MCF 10A (cell line): Measurements from ENCODE around the gene TRAK1. TPM values are rescaled to one million over a fixed set of nuclear protein-coding genes. Genes with fewer than 3 reads are reported as not detected.

Experiments used
- BruUV-seq: library from RNA; stranded (reverse); fragments of 400-500 nt; replicated peaks from 2 replicates; lab custom pipeline; 2021; lab: Mats Ljungman, UMichigan
- CTCF ChIA-PET: fragments of 300-600 bp; sonication (Branson Sonifier 250); formaldehyde crosslinking; extraction: SDS; loops from one replicate; lab custom pipeline; 2021; ENCODE audit warnings: antibody characterized with exemption, inconsistent platforms; lab: Yijun Ruan, JAX
- POLR2A ChIA-PET: fragments of 300-600, 350-650 bp; sonication (Branson Sonifier 250); formaldehyde crosslinking; extraction: SDS; loops from one replicate; lab custom pipeline; 2020; ENCODE audit warnings: antibody characterized with exemption, inconsistent platforms; lab: Yijun Ruan, JAX
- DNase-seq: peaks from one replicate; pipeline ENCODE4 v3.0.0-alpha.2; 2018; ENCODE audit not compliant: unreplicated experiment
- H3K27ac Mint-ChIP-seq: one replicate; pipeline ENCODE4 v1.8.0; 2022; ENCODE audit warnings: mild to moderate bottlenecking, low read depth, mixed read lengths; ENCODE audit not compliant: unreplicated experiment
- H3K27me3 Mint-ChIP-seq: one replicate; pipeline ENCODE4 v1.8.0; 2022; ENCODE audit warnings: mixed read lengths; ENCODE audit not compliant: insufficient read depth, unreplicated experiment
- H3K36me3 Mint-ChIP-seq: one replicate; pipeline ENCODE4 v1.8.0; 2022; ENCODE audit warnings: mild to moderate bottlenecking, moderate library complexity, mixed read lengths; ENCODE audit not compliant: insufficient read depth, unreplicated experiment
- H3K4me1 Mint-ChIP-seq: one replicate; pipeline ENCODE4 v1.8.0; 2022; ENCODE audit warnings: mixed read lengths; ENCODE audit not compliant: insufficient read depth, unreplicated experiment
- H3K4me3 Mint-ChIP-seq: one replicate; pipeline ENCODE4 v1.8.0; 2022; ENCODE audit warnings: mild to moderate bottlenecking, moderate library complexity, mixed read lengths; ENCODE audit not compliant: unreplicated experiment
- H3K9me3 Mint-ChIP-seq: one replicate; pipeline ENCODE4 v1.8.0; 2022; ENCODE audit warnings: mixed read lengths; ENCODE audit not compliant: unreplicated experiment
- intact Hi-C: fragments of 100-400 bp; cut with micrococcal nuclease; formaldehyde crosslinking; loops from 2 replicates; pipeline ENCODE4 v1.14.1; 2022
- total RNA-seq: library from RNA; stranded (reverse); gene quantifications from 2 replicates; pipeline ENCODE4 v1.2.3, GENCODE V29; 2022
- TF ChIP-seq, protein P1 (sequence below): fragments of 200-600 bp; IDR thresholded peaks from one replicate; pipeline ENCODE4 v1.8.0; 2022; ENCODE audit warnings: antibody characterized with exemption, mild to moderate bottlenecking; ENCODE audit not compliant: unreplicated experiment

Gene TRAK1
- total RNA-seq, 1 experiment from 2014 or later = 33.2 TPM

DNA sequence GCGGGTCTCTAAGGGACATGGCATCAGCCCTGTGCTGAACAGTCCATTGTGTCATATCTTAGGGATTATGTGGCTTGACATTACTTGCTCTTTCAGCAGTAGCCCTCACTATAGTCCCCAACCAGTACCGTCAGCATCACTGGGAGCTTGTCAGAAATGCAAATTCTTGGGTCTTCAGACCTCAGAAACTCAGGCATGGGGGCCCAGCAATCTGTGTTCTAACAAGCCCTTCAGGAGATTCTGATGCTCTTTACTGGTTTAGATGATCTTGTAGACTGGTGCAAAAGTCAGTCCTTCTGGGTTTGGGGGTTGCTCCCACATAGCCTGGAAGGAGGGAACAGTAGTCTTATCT lies 39.0 kb upstream of the TRAK1 start:
- TF ChIP-seq, protein P1, sequence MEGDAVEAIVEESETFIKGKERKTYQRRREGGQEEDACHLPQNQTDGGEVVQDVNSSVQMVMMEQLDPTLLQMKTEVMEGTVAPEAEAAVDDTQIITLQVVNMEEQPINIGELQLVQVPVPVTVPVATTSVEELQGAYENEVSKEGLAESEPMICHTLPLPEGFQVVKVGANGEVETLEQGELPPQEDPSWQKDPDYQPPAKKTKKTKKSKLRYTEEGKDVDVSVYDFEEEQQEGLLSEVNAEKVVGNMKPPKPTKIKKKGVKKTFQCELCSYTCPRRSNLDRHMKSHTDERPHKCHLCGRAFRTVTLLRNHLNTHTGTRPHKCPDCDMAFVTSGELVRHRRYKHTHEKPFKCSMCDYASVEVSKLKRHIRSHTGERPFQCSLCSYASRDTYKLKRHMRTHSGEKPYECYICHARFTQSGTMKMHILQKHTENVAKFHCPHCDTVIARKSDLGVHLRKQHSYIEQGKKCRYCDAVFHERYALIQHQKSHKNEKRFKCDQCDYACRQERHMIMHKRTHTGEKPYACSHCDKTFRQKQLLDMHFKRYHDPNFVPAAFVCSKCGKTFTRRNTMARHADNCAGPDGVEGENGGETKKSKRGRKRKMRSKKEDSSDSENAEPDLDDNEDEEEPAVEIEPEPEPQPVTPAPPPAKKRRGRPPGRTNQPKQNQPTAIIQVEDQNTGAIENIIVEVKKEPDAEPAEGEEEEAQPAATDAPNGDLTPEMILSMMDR = no peak
- intact Hi-C loops = no loop called here
- Mint-ChIP-seq H3K4me1 (peaks cover 27% of the 10 kb centered on the region), H3K27me3 (no peaks in the 10 kb centered on the region), H3K4me3 (no peak overlapping the region), H3K36me3 (no peaks in the 10 kb centered on the region), H3K9me3 (no peaks in the 10 kb centered on the region), H3K27ac (no peak overlapping the region)
- CTCF ChIA-PET = interaction anchor here (1.1 kb wide), 1 partner anchor 33 kb away, joined by 3 read pairs; no protein-coding TSS in a partner anchor
- BruUV-seq = no TSS peak
- POLR2A ChIA-PET = interaction anchor here (1.0 to 1.9 kb wide), 3 partner anchors 8 to 15 kb away, joined by 4 to 6 read pairs (median 5); no protein-coding TSS in a partner anchor
- DNase-seq = no peak

GRCh38 chr3:42052484-42053351 lies 38.4 kb upstream of the TRAK1 start:
- no peak overlapping the region for H3K27ac Mint-ChIP-seq
- BruUV-seq = no TSS peak
- POLR2A ChIA-PET = interaction anchor here (1.0 to 1.9 kb wide), 3 partner anchors 9 to 16 kb away, joined by 4 to 6 read pairs (median 5); no protein-coding TSS in a partner anchor

GRCh38 chr3:42053476-42053875 lies 37.7 kb upstream of the TRAK1 start:
- no TSS peak for BruUV-seq
- Mint-ChIP-seq H3K9me3 (no peaks in the 10 kb centered on the region), H3K27me3 (no peaks in the 10 kb centered on the region), H3K36me3 (peaks cover 3% of the 10 kb centered on the region), H3K4me3 (no peak overlapping the region), H3K27ac (no peak overlapping the region), H3K4me1 (peaks cover 27% of the 10 kb centered on the region)
- ChIA-PET POLR2A (interaction anchor here (1.5 to 2.1 kb wide), 2 partner anchors 10 to 26 kb away, joined by 5 to 11 read pairs; no protein-coding TSS in a partner anchor), CTCF (interaction anchor here (0.7 kb wide), 1 partner anchor 28 kb away, joined by 3 read pairs; no protein-coding TSS in a partner anchor)
- intact Hi-C loops = no loop called here
- TF ChIP-seq, protein P1 = no peak
- DNase-seq = no peak

More at GRCh38 chr3:42052484-42053351, 38.4 kb upstream of the TRAK1 start:
- TF ChIP-seq, protein P1 = no peak
- intact Hi-C loops = no loop called here
- Mint-ChIP-seq H3K9me3 (no peaks in the 10 kb centered on the region), H3K4me1 (peaks cover 27% of the 10 kb centered on the region), H3K27me3 (no peaks in the 10 kb centered on the region), H3K4me3 (no peak overlapping the region), H3K36me3 (no peaks in the 10 kb centered on the region)
- CTCF ChIA-PET = interaction anchor here (0.6 to 1.1 kb wide), 3 partner anchors 27 to 47 kb away, joined by 3 to 4 read pairs (median 3); no protein-coding TSS in a partner anchor
- DNase-seq = no peak

DNA sequence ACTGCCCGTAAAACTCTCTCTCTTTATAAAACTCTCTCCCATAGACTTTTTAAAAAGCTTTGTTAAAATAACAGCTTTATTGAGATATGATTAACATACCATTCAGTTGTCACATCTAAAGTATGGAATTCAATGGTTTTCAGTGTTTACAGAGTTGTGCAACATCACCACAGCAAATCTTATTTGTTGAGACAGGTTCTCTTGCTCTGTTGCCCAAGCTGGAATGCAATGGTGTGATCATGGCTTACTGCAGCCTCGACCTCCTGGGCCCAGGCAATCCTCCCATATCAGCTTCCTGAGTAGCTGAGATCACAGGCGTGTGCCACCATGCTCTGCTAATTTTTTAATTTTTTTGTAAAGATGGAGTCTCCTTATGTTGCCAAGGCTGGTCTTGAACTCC lies 35.9 kb upstream of the TRAK1 start:
- peaks cover 5% of the 10 kb centered on the region for H3K36me3 Mint-ChIP-seq
- CTCF ChIA-PET = interaction anchor here (0.6 to 1.6 kb wide), 4 partner anchors 10 to 1864 kb away, joined by 3 to 5 read pairs (median 4); no protein-coding TSS in a partner anchor

More for the DNA sequence above, 35.9 kb upstream of the TRAK1 start:
- H3K4me1 Mint-ChIP-seq = peaks cover 34% of the 10 kb centered on the region
- H3K27ac Mint-ChIP-seq = peak overlapping the region; percentile 89
- intact Hi-C loops = no loop called here
- TF ChIP-seq, protein P1 = no peak
- POLR2A ChIA-PET = interaction anchor here (0.6 to 2.1 kb wide), 11 partner anchors 9 to 41 kb away, joined by 3 to 11 read pairs (median 4); partner anchors contain the start of gene TRAK1
- BruUV-seq = no TSS peak
- DNase-seq = peak; percentile 76
- H3K9me3 Mint-ChIP-seq = no peaks in the 10 kb centered on the region
- no peaks in the 10 kb centered on the region for H3K27me3 Mint-ChIP-seq
- H3K4me3 Mint-ChIP-seq = no peak overlapping the region
